Vagina (tissue), 2 donors: ENCODE measurements around the gene FAM20B. TPM values are rescaled to one million over a fixed set of nuclear protein-coding genes. Genes with fewer than 3 reads are reported as not detected.
"Not testable (repeated sequence)": the region's sequence is repeated elsewhere in the genome, so short reads cannot be mapped to it uniquely, and the experiment has no call there.

Source experiments
- DNase-seq, 2 donors: peaks; one replicate each; pipeline ENCODE4 v3.0.0-alpha.2; 2017; ENCODE audit errors: extremely low spot score in 2 of 2
- H3K27ac ChIP-seq: fragments of 200-600 bp; sonication (generic); one replicate; pipeline ENCODE4 v1.5.1; 2019
- H3K27me3 ChIP-seq: fragments of 200-600 bp; sonication (generic); one replicate; pipeline ENCODE4 v1.5.1; 2019
- H3K36me3 ChIP-seq, 2 donors: fragments of 200-600 bp; sonication (generic); one replicate each; pipeline ENCODE4 v1.5.1; 2017 to 2019
- H3K4me1 ChIP-seq: fragments of 200-600 bp; sonication (generic); one replicate; pipeline ENCODE4 v1.5.1; 2019
- H3K4me3 ChIP-seq, 2 donors: fragments of 200-600 bp; sonication (generic); 1 replicate in 1 of 2; 2 replicates in 1 of 2; pipeline ENCODE4 v1.5.1; 2016 to 2019
- H3K9me3 ChIP-seq: fragments of 200-600 bp; sonication (generic); one replicate; pipeline ENCODE4 v1.5.1; 2019
- CTCF ChIP-seq, 3 experiments: fragments of 450-650 bp in 2 of 3; fragments of 200-600 bp in 1 of 3; sonication (generic) in 1 of 3; IDR thresholded peaks; one replicate each; pipeline ENCODE4 v1.5.1; 2017 to 2019; ENCODE audit warnings: antibody characterized with exemption in 3 of 3, mild to moderate bottlenecking in 2 of 3, moderate library complexity in 2 of 3
- POLR2A ChIP-seq, 2 donors: fragments of 450-650 bp; IDR thresholded peaks; one replicate each; pipeline ENCODE4 v1.6.1; 2017; ENCODE audit warnings: antibody characterized with exemption in 2 of 2, mild to moderate bottlenecking in 2 of 2, moderate library complexity in 2 of 2
- POLR2AphosphoS5 ChIP-seq, 2 donors: sonication (generic); formaldehyde crosslinking; IDR thresholded peaks; one replicate each; pipeline ENCODE4 v1.9.0; 2017; ENCODE audit warnings: antibody characterized with exemption in 2 of 2, mild to moderate bottlenecking in 2 of 2, low read depth in 1 of 2; ENCODE audit not compliant: insufficient read depth in 1 of 2
- intact Hi-C: fragments of 100-400 bp; cut with DNase I; formaldehyde crosslinking; loops from one replicate; pipeline ENCODE4 v1.15.1; 2023
- total RNA-seq: library from RNA; depleted of rRNA; stranded (reverse); fragments of >200 nt; gene quantifications from one replicate; pipeline ENCODE4 v1.2.3, GENCODE V29; 2016

The FAM20B gene
- total RNA-seq, 1 donor from 2014 or later, result 19.4 TPM

- DNase-seq, result peak in 1 of 2 donors; percentile 4
- Histone ChIP-seq H3K27ac (no peak overlapping the region), H3K4me1 (no peaks in the 10 kb centered on the region), H3K4me3 (no peak overlapping the region), H3K36me3 (no peaks in the 10 kb centered on the region), H3K9me3 (no peaks in the 10 kb centered on the region), H3K27me3 (no peaks in the 10 kb centered on the region)
- no peak for TF ChIP-seq CTCF (IDR thresholded peaks at IDR 0.05)
- TF ChIP-seq POLR2AphosphoS5 (IDR thresholded peaks at IDR 0.05; ENCODE audit: insufficient read depth in 1 of 2, low read depth in 1 of 2), result no peak
- TF ChIP-seq POLR2A (IDR thresholded peaks at IDR 0.05), result no peak
- intact Hi-C loops, result no loop called here
Observed at GRCh38 chr1:178997428-178997827, 28.3 kb upstream of the FAM20B start.

DNA sequence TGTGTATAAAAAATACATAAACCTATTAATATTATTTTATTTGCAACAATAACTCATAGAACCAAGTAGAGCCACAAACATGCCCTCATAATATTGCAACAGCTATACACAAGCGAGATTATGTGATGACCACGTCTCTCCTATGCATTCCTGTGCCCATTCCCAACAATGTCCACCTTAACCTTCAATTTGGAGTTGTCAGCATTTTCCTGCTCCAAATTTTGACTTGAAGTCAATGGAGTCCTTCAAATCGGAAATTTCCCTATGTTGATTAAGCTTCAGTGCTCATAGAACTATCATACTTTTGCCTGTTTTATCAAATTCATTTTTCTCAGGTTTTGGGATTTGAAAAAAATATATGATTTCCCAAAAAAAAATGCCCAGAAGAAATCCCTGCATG is 27.4 kb upstream of the FAM20B start:
- Histone ChIP-seq H3K36me3 (no peaks in the 10 kb centered on the region), H3K4me1 (no peaks in the 10 kb centered on the region), H3K9me3 (no peaks in the 10 kb centered on the region), H3K27me3 (no peaks in the 10 kb centered on the region), H3K27ac (no peak overlapping the region), H3K4me3 (no peak overlapping the region)
- intact Hi-C loops, result no loop called here
- no peak for TF ChIP-seq POLR2A (IDR thresholded peaks at IDR 0.05)
- no peak for TF ChIP-seq POLR2AphosphoS5 (IDR thresholded peaks at IDR 0.05; ENCODE audit: insufficient read depth in 1 of 2, low read depth in 1 of 2)
- TF ChIP-seq CTCF (IDR thresholded peaks at IDR 0.05), result no peak
- DNase-seq, result no peak

DNA sequence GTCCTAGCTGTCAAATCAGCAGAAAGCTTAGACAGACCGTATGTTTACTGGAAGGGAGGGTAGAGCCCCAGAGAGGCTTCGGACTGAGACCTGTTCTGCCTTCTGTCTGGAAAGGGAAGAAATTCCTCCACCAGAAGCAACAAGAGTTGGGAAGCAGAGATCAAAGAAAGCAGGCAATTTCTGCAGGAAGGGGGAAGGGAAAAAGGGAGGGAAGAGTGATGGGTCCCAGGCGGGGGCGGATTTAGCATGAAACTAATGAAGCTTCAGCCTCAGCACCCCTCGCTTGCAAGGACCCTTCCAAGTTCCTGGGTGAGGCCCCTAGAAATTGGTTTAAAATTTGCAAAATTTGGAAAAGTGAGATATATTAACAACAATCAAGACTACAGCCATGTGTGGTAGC is 26.6 kb upstream of the FAM20B start:
- Histone ChIP-seq H3K9me3 (no peaks in the 10 kb centered on the region), H3K36me3 (no peaks in the 10 kb centered on the region), H3K4me1 (no peaks in the 10 kb centered on the region), H3K4me3 (no peak overlapping the region), H3K27me3 (no peaks in the 10 kb centered on the region), H3K27ac (no peak overlapping the region)
- no peak for TF ChIP-seq POLR2A (IDR thresholded peaks at IDR 0.05)
- TF ChIP-seq POLR2AphosphoS5 (IDR thresholded peaks at IDR 0.05; ENCODE audit: insufficient read depth in 1 of 2, low read depth in 1 of 2), result no peak
- no peak for TF ChIP-seq CTCF (IDR thresholded peaks at IDR 0.05)
- intact Hi-C loops, result no loop called here
- peak in 1 of 2 donors; percentile 64 for DNase-seq

DNA sequence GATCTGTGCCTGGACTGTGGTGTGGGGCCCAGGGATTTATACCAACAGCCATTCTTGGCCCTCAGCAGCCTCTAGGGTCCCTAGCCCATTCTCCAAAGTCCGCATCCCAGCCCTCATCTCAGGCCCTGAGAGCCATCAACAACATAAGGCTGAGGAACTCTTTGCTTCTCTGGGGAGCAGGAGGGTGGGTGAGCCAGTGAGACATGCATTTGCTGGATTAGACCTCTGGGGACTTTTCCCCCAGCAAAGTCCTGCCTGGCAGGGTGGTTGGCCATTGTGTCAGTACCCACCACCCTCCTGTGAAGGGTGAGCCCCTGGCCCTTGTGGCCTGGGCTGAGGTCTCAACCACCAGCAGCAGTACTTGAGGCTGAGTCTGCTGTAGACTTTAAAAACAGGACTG is 24.2 kb upstream of the FAM20B start:
- DNase-seq, result peak in 1 of 2 donors; percentile 58
- H3K4me1 ChIP-seq, result no peaks in the 10 kb centered on the region
- no peaks in the 10 kb centered on the region for H3K9me3 ChIP-seq
- H3K4me3 ChIP-seq, result no peak overlapping the region
- TF ChIP-seq POLR2AphosphoS5 (IDR thresholded peaks at IDR 0.05; ENCODE audit: insufficient read depth in 1 of 2, low read depth in 1 of 2) (no peak), CTCF (IDR thresholded peaks at IDR 0.05) (no peak), POLR2A (IDR thresholded peaks at IDR 0.05) (no peak)
- no peak overlapping the region for H3K27ac ChIP-seq
- H3K27me3 ChIP-seq, result no peaks in the 10 kb centered on the region
- H3K36me3 ChIP-seq, result no peaks in the 10 kb centered on the region
- intact Hi-C loops, result loop anchor here (5.0 to 10.0 kb wide), 2 partner anchors 189 to 227 kb away; no protein-coding TSS in a partner anchor

DNA sequence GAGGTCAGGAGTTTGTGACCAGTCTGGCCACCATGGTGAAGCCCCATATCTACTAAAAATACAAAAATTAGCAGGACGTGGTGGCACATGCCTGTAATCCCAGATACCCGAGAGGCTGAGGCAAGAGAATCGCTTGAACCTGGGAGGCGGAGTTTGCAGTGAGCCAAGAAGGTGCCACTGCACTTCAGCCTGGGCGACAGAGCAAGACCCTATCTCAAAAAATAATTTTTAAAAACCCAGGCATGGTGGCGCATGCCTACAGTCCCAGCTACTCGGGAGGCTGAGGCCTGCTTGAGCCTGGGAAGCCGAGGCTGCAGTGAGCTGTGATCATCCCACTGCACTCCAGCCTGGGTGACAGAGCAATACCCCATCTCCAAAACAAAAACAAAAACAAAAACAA is 23.6 kb upstream of the FAM20B start:
- H3K4me3 ChIP-seq, H3K9me3 ChIP-seq, H3K27ac ChIP-seq, DNase-seq, H3K4me1 ChIP-seq, H3K27me3 ChIP-seq, H3K36me3 ChIP-seq: not testable (repeated sequence)
- intact Hi-C loops, result loop anchor here (5.0 to 10.0 kb wide), 2 partner anchors 190 to 227 kb away; no protein-coding TSS in a partner anchor
